Type B pancreatic cell (in vitro differentiated cells): ENCODE results near the gene CHTF8. TPM values are rescaled to one million over a fixed set of nuclear protein-coding genes. Genes with fewer than 3 reads are reported as not detected.

Experiments used
- DNase-seq: peaks from one replicate; pipeline ENCODE4 v3.0.0; 2021; ENCODE audit warnings: mixed read lengths; ENCODE audit not compliant: unreplicated experiment; ENCODE audit errors: extremely low spot score
- H3K27ac Mint-ChIP-seq: 2 replicates; pipeline ENCODE4 v1.8.0; 2021; ENCODE audit warnings: mild to moderate bottlenecking, mixed read lengths
- H3K27me3 Mint-ChIP-seq: 2 replicates; pipeline ENCODE4 v1.8.0; 2021; ENCODE audit warnings: mixed read lengths
- H3K36me3 Mint-ChIP-seq: 2 replicates; pipeline ENCODE4 v1.8.0; 2021; ENCODE audit warnings: mixed read lengths
- H3K4me1 Mint-ChIP-seq: one replicate; pipeline ENCODE4 v1.8.0; 2021; ENCODE audit warnings: mixed read lengths; ENCODE audit not compliant: unreplicated experiment
- H3K4me3 Mint-ChIP-seq: 2 replicates; pipeline ENCODE4 v1.8.0; 2021; ENCODE audit warnings: mild to moderate bottlenecking, mixed read lengths
- H3K9me3 Mint-ChIP-seq: 2 replicates; pipeline ENCODE4 v1.8.0; 2021; ENCODE audit warnings: mixed read lengths
- total RNA-seq: library from RNA; stranded (reverse); gene quantifications from 2 replicates; pipeline ENCODE4 v1.2.1, GENCODE V29; 2021; ENCODE audit warnings: low replicate concordance
- TF ChIP-seq, protein P1 (sequence below): fragments of 200-600 bp; sonication (generic); conservative IDR thresholded peaks from 2 replicates; pipeline ENCODE4 v1.5.0; 2021; ENCODE audit warnings: antibody characterized with exemption, mild to moderate bottlenecking

Gene CHTF8
- total RNA-seq, 1 donor from 2014 or later, result 131 TPM

DNA sequence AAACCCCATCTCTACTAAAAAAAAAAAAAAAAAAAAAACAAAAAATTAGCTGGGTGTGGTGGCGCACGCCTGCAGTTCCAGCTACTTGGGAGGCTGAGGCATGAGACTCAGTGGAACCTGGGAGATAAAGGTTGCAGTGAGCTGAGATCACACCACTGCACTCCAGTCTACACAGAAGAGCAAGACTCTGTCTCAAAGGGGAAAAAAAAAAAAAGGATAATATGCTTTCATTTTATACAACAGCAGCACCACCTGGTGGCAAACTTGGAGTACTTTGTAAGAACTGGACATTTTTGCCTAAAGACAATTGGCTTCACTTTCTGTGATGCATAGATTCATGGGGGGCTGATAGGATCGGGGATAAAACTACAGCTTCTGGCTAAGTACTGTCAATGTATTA, 8.5 kb downstream of the CHTF8 start:
- peaks cover 4% of the 10 kb centered on the region for H3K4me1 Mint-ChIP-seq
- H3K27ac Mint-ChIP-seq, result no peak overlapping the region
- DNase-seq, result no peak
- no peaks in the 10 kb centered on the region for H3K27me3 Mint-ChIP-seq
- H3K9me3 Mint-ChIP-seq, result peaks cover 4% of the 10 kb centered on the region
- H3K4me3 Mint-ChIP-seq, result no peak overlapping the region
- TF ChIP-seq, protein P1, sequence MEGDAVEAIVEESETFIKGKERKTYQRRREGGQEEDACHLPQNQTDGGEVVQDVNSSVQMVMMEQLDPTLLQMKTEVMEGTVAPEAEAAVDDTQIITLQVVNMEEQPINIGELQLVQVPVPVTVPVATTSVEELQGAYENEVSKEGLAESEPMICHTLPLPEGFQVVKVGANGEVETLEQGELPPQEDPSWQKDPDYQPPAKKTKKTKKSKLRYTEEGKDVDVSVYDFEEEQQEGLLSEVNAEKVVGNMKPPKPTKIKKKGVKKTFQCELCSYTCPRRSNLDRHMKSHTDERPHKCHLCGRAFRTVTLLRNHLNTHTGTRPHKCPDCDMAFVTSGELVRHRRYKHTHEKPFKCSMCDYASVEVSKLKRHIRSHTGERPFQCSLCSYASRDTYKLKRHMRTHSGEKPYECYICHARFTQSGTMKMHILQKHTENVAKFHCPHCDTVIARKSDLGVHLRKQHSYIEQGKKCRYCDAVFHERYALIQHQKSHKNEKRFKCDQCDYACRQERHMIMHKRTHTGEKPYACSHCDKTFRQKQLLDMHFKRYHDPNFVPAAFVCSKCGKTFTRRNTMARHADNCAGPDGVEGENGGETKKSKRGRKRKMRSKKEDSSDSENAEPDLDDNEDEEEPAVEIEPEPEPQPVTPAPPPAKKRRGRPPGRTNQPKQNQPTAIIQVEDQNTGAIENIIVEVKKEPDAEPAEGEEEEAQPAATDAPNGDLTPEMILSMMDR, result peak; percentile 87
- H3K36me3 Mint-ChIP-seq, result peaks cover 4% of the 10 kb centered on the region

DNA sequence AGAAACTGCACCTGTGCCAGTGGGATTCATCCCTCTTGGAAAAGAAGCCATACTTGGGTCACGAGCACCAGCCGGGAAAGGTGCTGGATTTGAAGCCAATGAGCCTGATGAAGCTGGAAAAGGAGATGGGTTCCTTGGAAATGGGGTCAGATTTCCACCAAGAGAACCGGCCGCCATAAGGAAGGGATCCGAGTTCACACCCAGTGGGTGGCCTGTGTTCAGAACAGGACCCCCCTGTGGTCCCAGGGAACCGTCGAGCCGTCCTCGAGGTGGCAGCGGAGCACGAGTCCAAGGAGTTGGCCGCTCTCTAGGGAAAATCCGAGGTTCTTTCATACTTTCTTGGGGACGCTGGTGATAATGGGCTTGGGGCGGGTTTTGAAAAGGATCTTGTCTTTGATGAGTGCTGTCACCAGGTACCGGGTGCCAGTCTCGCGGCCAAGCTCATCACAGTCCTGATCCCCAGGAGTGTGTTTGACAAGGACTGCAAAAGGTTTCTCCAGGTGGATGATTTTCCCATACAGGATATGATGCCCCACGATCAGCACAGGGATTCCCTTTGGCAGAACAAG, 12.2 kb downstream of the CHTF8 start:
- no peak overlapping the region for H3K27ac Mint-ChIP-seq
- H3K9me3 Mint-ChIP-seq, result no peaks in the 10 kb centered on the region
- H3K27me3 Mint-ChIP-seq, result no peaks in the 10 kb centered on the region
- H3K36me3 Mint-ChIP-seq, result peaks cover 17% of the 10 kb centered on the region
- no peak for DNase-seq
- H3K4me3 Mint-ChIP-seq, result no peak overlapping the region
- no peaks in the 10 kb centered on the region for H3K4me1 Mint-ChIP-seq
- TF ChIP-seq, protein P1, result no peak

GRCh38 chr16:69119536-69119935, 12.9 kb downstream of the CHTF8 start:
- H3K4me3 Mint-ChIP-seq, result no peak overlapping the region
- TF ChIP-seq, protein P1, result no peak

DNA sequence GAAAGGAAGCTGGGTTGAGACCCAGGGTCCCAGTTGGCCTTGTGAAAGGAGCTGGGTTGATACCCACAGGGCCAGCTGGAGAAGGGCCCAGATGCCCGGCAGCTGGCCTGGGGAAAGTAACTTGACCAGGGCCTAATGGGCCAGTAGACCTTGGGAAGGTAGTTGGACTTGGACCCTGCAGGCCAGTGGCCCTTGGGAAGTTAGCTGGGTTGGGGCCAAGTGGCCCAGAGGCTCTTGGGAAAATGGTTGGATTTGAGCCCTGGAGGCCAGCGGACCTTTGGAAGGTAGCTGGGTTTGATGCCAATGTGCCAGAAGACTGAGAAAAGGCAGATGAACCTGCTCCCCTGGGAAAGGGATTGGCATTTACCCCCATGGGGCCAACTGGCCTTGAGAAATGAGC, 13.4 kb downstream of the CHTF8 start:
- TF ChIP-seq, protein P1, result no peak
- no peaks in the 10 kb centered on the region for H3K9me3 Mint-ChIP-seq
- H3K4me3 Mint-ChIP-seq, result no peak overlapping the region
- DNase-seq, result no peak
- no peaks in the 10 kb centered on the region for H3K4me1 Mint-ChIP-seq
- no peaks in the 10 kb centered on the region for H3K27me3 Mint-ChIP-seq
- no peak overlapping the region for H3K27ac Mint-ChIP-seq
- peaks cover 21% of the 10 kb centered on the region for H3K36me3 Mint-ChIP-seq

More at GRCh38 chr16:69119536-69119935, 12.9 kb downstream of the CHTF8 start:
- DNase-seq, result no peak
- Mint-ChIP-seq H3K27me3 (no peaks in the 10 kb centered on the region), H3K4me1 (no peaks in the 10 kb centered on the region), H3K9me3 (no peaks in the 10 kb centered on the region), H3K36me3 (peaks cover 21% of the 10 kb centered on the region), H3K27ac (no peak overlapping the region)

GRCh38 chr16:69118468-69118867, 13.9 kb downstream of the CHTF8 start:
- Mint-ChIP-seq H3K36me3 (peaks cover 21% of the 10 kb centered on the region), H3K4me1 (no peaks in the 10 kb centered on the region), H3K4me3 (no peak overlapping the region), H3K9me3 (no peaks in the 10 kb centered on the region), H3K27me3 (no peaks in the 10 kb centered on the region), H3K27ac (no peak overlapping the region)
- DNase-seq, result no peak
- TF ChIP-seq, protein P1, result no peak

- no peak for DNase-seq
- H3K27me3 Mint-ChIP-seq, result no peaks in the 10 kb centered on the region
- H3K27ac Mint-ChIP-seq, result no peak overlapping the region
- no peak overlapping the region for H3K4me3 Mint-ChIP-seq
- H3K36me3 Mint-ChIP-seq, result peaks cover 21% of the 10 kb centered on the region
- TF ChIP-seq, protein P1, result no peak
- H3K4me1 Mint-ChIP-seq, result no peaks in the 10 kb centered on the region
- H3K9me3 Mint-ChIP-seq, result no peaks in the 10 kb centered on the region
Measured at GRCh38 chr16:69116906-69117305, 15.5 kb downstream of the CHTF8 start.
